WERI-Rb-1 (cell line): ENCODE measurements around the gene KDSR.

ENCODE experiments used
- DNase-seq: peaks from one replicate; pipeline ENCODE4 v3.0.0-alpha.2; 2020
- H3K27ac ChIP-seq: fragments of 250-450 bp; sonication (Bioruptor Pico); 2 replicates; pipeline ENCODE4 v1.5.1; 2020; ENCODE audit warnings: mild to moderate bottlenecking, moderate library complexity
- H3K27me3 ChIP-seq: fragments of 250-450 bp; sonication (Bioruptor Pico); 2 replicates; pipeline ENCODE4 v1.5.1; 2021; ENCODE audit warnings: mild to moderate bottlenecking, low read depth, moderate library complexity; ENCODE audit not compliant: insufficient read depth, severe bottlenecking
- H3K36me3 ChIP-seq: fragments of 250-450 bp; sonication (Bioruptor Pico); 2 replicates; pipeline ENCODE4 v1.5.1; 2020; ENCODE audit warnings: mild to moderate bottlenecking, moderate library complexity
- H3K4me3 ChIP-seq: 2 replicates; pipeline ENCODE4 v1.5.1; 2011; ENCODE audit warnings: low read depth, mild to moderate bottlenecking, control low read depth, low read length
- H3K9me3 ChIP-seq: fragments of 250-450 bp; sonication (Bioruptor Pico); 2 replicates; pipeline ENCODE4 v1.5.1; 2021; ENCODE audit warnings: mild to moderate bottlenecking, moderate library complexity; ENCODE audit not compliant: severe bottlenecking
- CTCF ChIP-seq: IDR thresholded peaks from 2 replicates; pipeline ENCODE4 v1.5.1; 2011; ENCODE audit warnings: low read depth, mild to moderate bottlenecking, control low read depth, inconsistent platforms, low read length

Gene KDSR

GRCh38 chr18:63316612-63317555 lies 50.1 kb downstream of the KDSR start:
- TF ChIP-seq CTCF: no peak
- no peaks in the 10 kb centered on the region for H3K36me3 ChIP-seq
- no peaks in the 10 kb centered on the region for H3K27me3 ChIP-seq
- H3K4me3 ChIP-seq: no peak overlapping the region
- H3K9me3 ChIP-seq: no peaks in the 10 kb centered on the region
- no peak for DNase-seq
- no peak overlapping the region for H3K27ac ChIP-seq

GRCh38 chr18:63315876-63316275 lies 51.1 kb downstream of the KDSR start:
- no peak overlapping the region for H3K27ac ChIP-seq
- no peaks in the 10 kb centered on the region for H3K9me3 ChIP-seq
- H3K4me3 ChIP-seq: no peak overlapping the region
- DNase-seq: no peak
- TF ChIP-seq CTCF: no peak
- H3K27me3 ChIP-seq: no peaks in the 10 kb centered on the region
- H3K36me3 ChIP-seq: no peaks in the 10 kb centered on the region

GRCh38 chr18:63315131-63315662 lies 51.8 kb downstream of the KDSR start:
- Histone ChIP-seq H3K27ac (no peak overlapping the region), H3K4me3 (no peak overlapping the region), H3K9me3 (no peaks in the 10 kb centered on the region), H3K27me3 (no peaks in the 10 kb centered on the region), H3K36me3 (no peaks in the 10 kb centered on the region)
- DNase-seq: no peak
- TF ChIP-seq CTCF: no peak

- H3K4me3 ChIP-seq: no peak overlapping the region
- H3K36me3 ChIP-seq: no peaks in the 10 kb centered on the region
- no peaks in the 10 kb centered on the region for H3K27me3 ChIP-seq
- H3K9me3 ChIP-seq: no peaks in the 10 kb centered on the region
- no peak for TF ChIP-seq CTCF
- DNase-seq: no peak
- no peak overlapping the region for H3K27ac ChIP-seq
Observed at GRCh38 chr18:63314062-63314790, 52.8 kb downstream of the KDSR start.

GRCh38 chr18:63313396-63313917 lies 53.5 kb downstream of the KDSR start:
- Histone ChIP-seq H3K27me3 (no peaks in the 10 kb centered on the region), H3K9me3 (no peaks in the 10 kb centered on the region), H3K27ac (no peak overlapping the region), H3K4me3 (no peak overlapping the region), H3K36me3 (no peaks in the 10 kb centered on the region)
- no peak for TF ChIP-seq CTCF
- DNase-seq: no peak
